SK-N-SH treated with all-trans-retinoic acid at 6 μM for 48 hours (cell line): ENCODE data around the gene UBASH3A.

Source experiments
- ARNTL ChIP-seq: fragments of 450-650 bp; formaldehyde crosslinking; IDR thresholded peaks from 2 replicates; pipeline ENCODE4 v1.5.0; 2020; ENCODE audit warnings: low read depth, mild to moderate bottlenecking, moderate library complexity, borderline replicate concordance
- TSHZ2 ChIP-seq: fragments of 250-450 bp; sonication (Bioruptor Pico); IDR thresholded peaks from 2 replicates; pipeline ENCODE4 v1.5.0; 2020; ENCODE audit warnings: mild to moderate bottlenecking, moderate library complexity

- TF ChIP-seq ARNTL (no peak), TSHZ2 (no peak)
These were observed 16.1 kb downstream of the UBASH3A start for GRCh38 chr21:42419845-42420244.
